Parathyroid adenoma (tissue), 2 donors: ENCODE results near the gene DOK6.

Experiments
- H2AFZ ChIP-seq: fragments of 300-600 bp; sonication (generic); one replicate; pipeline ENCODE4 v1.7.0; 2017; ENCODE audit warnings: antibody characterized with exemption, mild to moderate bottlenecking
- H3K27ac ChIP-seq: fragments of 300-600 bp; sonication (generic); one replicate; pipeline ENCODE4 v1.7.0; 2017
- H3K27me3 ChIP-seq: fragments of 300-600 bp; sonication (generic); one replicate; pipeline ENCODE4 v1.7.0; 2017; ENCODE audit warnings: low read length; ENCODE audit not compliant: control insufficient read depth, insufficient read depth
- H3K36me3 ChIP-seq: fragments of 300-600 bp; sonication (generic); one replicate; pipeline ENCODE4 v1.7.0; 2017; ENCODE audit warnings: low read length; ENCODE audit not compliant: control insufficient read depth, insufficient read depth
- H3K4me1 ChIP-seq: fragments of 300-600 bp; sonication (generic); one replicate; pipeline ENCODE4 v1.7.0; 2017; ENCODE audit warnings: control low read depth
- H3K4me2 ChIP-seq: fragments of 300-600 bp; sonication (generic); one replicate; pipeline ENCODE4 v1.7.0; 2017; ENCODE audit warnings: low read length
- H3K4me3 ChIP-seq: fragments of 300-600 bp; sonication (generic); one replicate; pipeline ENCODE4 v1.7.0; 2017; ENCODE audit warnings: low read depth, low read length
- H3K79me2 ChIP-seq: fragments of 300-600 bp; sonication (generic); one replicate; pipeline ENCODE4 v1.7.0; 2017; ENCODE audit warnings: control low read depth
- H3K9ac ChIP-seq: fragments of 300-600 bp; sonication (generic); one replicate; pipeline ENCODE4 v1.7.0; 2017; ENCODE audit warnings: mild to moderate bottlenecking
- H3K9me3 ChIP-seq: fragments of 300-600 bp; sonication (generic); one replicate; pipeline ENCODE4 v1.7.0; 2017; ENCODE audit warnings: low read length; ENCODE audit not compliant: control insufficient read depth
- TF ChIP-seq, protein P1 (sequence below): fragments of 300-600 bp; sonication (generic); IDR thresholded peaks from one replicate; pipeline ENCODE4 v1.7.0; 2017; ENCODE audit warnings: antibody characterized with exemption, mild to moderate bottlenecking
- donor health status: primary hyperparathyroidism.

The DOK6 gene

DNA sequence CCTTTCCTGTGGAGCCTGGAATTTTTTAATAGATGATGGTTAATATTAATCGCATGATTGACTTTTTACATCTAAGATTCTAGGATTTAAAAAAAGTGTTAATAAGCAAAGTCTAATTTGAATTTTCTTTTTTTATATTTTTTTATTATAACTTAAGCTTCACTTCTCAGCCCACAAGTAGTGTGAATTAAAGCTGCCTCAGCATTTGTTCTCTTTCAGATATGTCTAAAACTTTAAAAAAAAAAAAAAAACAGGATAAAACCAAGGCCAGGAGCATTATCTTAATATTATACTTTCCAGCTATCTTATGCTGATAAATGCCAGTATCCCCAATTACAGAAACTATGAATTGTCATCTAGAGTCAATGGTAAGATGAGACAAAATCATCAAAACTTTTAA, 437.3 kb downstream of the DOK6 start:
- Histone ChIP-seq H3K4me3 (no peak overlapping the region), H3K36me3 (no peaks in the 10 kb centered on the region), H3K4me2 (no peak overlapping the region), H2AFZ (no peak overlapping the region), H3K9ac (no peak overlapping the region), H3K9me3 (no peaks in the 10 kb centered on the region), H3K27me3 (no peaks in the 10 kb centered on the region), H3K27ac (no peak overlapping the region), H3K4me1 (no peaks in the 10 kb centered on the region), H3K79me2 (no peaks in the 10 kb centered on the region)
- TF ChIP-seq, protein P1, sequence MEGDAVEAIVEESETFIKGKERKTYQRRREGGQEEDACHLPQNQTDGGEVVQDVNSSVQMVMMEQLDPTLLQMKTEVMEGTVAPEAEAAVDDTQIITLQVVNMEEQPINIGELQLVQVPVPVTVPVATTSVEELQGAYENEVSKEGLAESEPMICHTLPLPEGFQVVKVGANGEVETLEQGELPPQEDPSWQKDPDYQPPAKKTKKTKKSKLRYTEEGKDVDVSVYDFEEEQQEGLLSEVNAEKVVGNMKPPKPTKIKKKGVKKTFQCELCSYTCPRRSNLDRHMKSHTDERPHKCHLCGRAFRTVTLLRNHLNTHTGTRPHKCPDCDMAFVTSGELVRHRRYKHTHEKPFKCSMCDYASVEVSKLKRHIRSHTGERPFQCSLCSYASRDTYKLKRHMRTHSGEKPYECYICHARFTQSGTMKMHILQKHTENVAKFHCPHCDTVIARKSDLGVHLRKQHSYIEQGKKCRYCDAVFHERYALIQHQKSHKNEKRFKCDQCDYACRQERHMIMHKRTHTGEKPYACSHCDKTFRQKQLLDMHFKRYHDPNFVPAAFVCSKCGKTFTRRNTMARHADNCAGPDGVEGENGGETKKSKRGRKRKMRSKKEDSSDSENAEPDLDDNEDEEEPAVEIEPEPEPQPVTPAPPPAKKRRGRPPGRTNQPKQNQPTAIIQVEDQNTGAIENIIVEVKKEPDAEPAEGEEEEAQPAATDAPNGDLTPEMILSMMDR, result no peak

DNA sequence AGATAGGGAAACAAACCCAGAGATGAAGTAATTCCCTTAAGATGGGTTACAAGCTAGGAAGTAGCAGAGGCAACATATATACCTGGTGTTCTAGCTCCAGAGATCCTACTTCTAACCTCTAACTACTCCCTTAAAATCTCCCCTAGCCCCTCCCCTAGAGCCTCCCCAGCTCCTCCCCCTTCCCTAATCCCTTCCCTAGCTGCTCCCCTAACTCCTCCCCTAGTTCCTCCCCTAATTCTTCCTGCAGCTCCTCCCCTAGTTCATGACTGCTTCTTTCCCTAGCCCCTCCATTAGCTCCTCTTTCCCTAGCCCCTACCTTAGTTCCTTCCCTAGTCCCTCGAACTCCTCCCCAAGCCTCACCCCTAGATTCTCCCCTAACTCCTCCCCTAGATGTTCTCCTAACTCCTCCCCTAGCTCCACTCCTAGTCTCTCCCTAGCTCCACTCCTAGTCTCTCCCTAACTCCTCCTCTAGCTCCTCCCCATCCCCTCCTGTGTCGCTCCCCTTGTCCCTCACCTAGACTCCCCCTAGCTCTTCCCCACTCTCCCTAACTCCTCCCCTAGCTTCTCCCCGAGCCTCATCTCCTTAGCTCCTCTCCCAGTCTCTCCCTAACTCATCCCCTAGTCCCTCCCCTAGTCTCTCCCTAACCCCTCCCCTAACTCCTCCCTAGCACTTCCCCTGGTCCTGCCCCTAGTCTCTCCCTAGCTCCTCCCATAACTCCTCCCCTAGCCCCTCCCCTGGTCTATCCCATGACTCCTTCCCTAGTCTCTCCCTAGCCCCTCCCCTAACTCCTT, 438.1 kb downstream of the DOK6 start:
- no peak overlapping the region for H3K9ac ChIP-seq
- H3K4me1 ChIP-seq, result no peaks in the 10 kb centered on the region
- H2AFZ ChIP-seq, result no peak overlapping the region
- no peak overlapping the region for H3K4me2 ChIP-seq
- no peak overlapping the region for H3K4me3 ChIP-seq
- H3K9me3 ChIP-seq, result no peaks in the 10 kb centered on the region
- TF ChIP-seq, protein P1, result no peak
- no peak overlapping the region for H3K27ac ChIP-seq
- no peaks in the 10 kb centered on the region for H3K27me3 ChIP-seq
- H3K79me2 ChIP-seq, result no peaks in the 10 kb centered on the region
- H3K36me3 ChIP-seq, result no peaks in the 10 kb centered on the region

DNA sequence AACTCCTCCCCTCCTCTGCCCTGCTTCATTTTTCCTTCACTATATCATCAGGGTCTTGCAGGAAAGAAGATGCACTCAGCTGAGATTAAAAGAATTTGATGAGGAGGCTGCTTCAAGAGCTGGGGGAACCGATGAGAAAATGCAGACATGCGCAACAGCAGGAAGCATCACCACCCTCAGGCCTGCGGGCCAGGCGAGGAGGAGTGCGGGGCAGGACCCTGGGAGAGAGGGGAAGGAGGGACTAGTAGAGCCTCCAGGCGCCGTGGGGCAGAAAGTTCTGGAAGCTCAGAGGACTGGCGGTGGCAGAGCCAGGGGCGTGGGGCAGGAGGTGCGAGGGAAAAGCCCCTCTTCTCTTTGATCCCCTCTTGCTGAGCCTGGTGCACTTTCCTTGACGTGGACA, 438.8 kb downstream of the DOK6 start:
- Histone ChIP-seq H3K4me3 (no peak overlapping the region), H3K9ac (no peak overlapping the region), H3K4me1 (no peaks in the 10 kb centered on the region), H3K36me3 (no peaks in the 10 kb centered on the region), H3K9me3 (no peaks in the 10 kb centered on the region), H3K27ac (no peak overlapping the region), H3K79me2 (no peaks in the 10 kb centered on the region), H2AFZ (no peak overlapping the region), H3K27me3 (no peaks in the 10 kb centered on the region), H3K4me2 (no peak overlapping the region)
- TF ChIP-seq, protein P1, result no peak

DNA sequence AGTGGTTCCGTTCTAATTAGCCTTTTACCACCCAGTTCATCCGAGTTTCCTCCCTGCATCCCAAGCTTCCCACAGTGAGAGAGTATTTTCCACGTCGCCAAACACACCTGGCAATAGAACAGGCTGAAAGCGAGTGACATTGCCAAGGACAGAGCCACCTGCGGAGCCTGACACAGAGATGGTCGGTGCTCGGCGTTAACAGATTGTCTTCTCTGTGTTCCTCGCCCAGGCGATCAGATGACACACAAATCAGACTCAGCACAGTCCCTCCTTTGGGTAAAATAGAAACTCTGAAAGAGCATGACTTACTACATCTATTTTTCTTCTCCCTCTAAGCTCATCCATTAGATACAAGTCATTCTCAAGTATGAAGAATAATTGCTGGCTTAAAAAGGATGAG, 439.3 kb downstream of the DOK6 start:
- no peak overlapping the region for H3K9ac ChIP-seq
- no peak overlapping the region for H2AFZ ChIP-seq
- H3K4me1 ChIP-seq, result no peaks in the 10 kb centered on the region
- no peaks in the 10 kb centered on the region for H3K36me3 ChIP-seq
- no peak overlapping the region for H3K27ac ChIP-seq
- no peaks in the 10 kb centered on the region for H3K27me3 ChIP-seq
- no peak overlapping the region for H3K4me3 ChIP-seq
- H3K4me2 ChIP-seq, result no peak overlapping the region
- H3K9me3 ChIP-seq, result no peaks in the 10 kb centered on the region
- TF ChIP-seq, protein P1, result no peak
- no peaks in the 10 kb centered on the region for H3K79me2 ChIP-seq

DNA sequence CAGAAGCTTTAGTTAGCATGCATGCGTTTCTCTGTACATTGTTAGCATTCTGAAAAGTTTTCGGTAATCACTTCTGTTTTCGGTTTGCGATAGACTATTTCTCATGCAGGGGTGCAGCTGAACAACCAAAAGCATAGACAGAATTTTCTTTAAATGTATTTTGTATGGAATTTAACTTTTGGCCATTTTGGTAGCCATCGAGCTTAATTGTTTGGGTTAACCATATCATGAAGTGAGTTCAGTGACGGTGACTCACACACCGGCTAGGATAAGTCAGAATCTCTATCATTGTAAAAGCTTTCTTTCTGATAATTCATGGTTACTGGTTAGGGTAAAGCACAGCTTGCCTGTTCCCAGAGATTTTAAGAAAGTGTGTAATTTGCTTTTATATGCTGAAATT, 439.8 kb downstream of the DOK6 start:
- Histone ChIP-seq H3K27ac (no peak overlapping the region), H3K9me3 (no peaks in the 10 kb centered on the region), H3K4me2 (no peak overlapping the region), H3K27me3 (no peaks in the 10 kb centered on the region), H3K79me2 (no peaks in the 10 kb centered on the region), H2AFZ (no peak overlapping the region), H3K36me3 (no peaks in the 10 kb centered on the region), H3K4me1 (no peaks in the 10 kb centered on the region), H3K9ac (no peak overlapping the region), H3K4me3 (no peak overlapping the region)
- TF ChIP-seq, protein P1, result no peak
